ENCODE measurements around the gene C3orf52. TPM values are rescaled to one million over a fixed set of nuclear protein-coding genes. Genes with fewer than 3 reads are reported as not detected.
"Not testable (repeated sequence)": the region's sequence is repeated elsewhere in the genome, so short reads cannot be mapped to it uniquely, and the experiment has no call there.

The C3orf52 gene
- total RNA-seq, 1 experiment from 2014 or later = 0.52 TPM

DNA sequence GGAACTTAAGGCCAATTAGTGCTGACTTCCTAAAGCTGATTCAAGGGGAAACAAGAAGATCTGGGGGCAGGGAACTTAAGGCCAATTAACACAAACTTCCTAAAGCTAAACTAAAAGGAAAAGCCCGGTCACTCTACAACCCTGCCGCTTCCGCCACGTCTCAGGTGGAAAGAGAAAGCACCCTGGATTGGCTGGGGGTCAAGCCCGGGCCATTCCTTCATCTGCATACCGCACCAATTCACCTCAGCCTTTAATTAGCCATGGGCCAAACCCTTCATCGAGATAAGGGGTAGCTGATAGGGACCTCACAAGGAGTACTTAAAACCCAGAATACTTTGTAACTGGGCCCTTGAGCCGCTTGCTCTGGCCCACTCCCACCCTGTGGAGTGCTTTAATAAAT lies 37.3 kb upstream of the C3orf52 start:
- Histone ChIP-seq H3K4me3 (ENCODE audit: low read length) (no peak overlapping the region), H2AFZ (ENCODE audit: low read length) (no peak overlapping the region), H3K9ac (ENCODE audit: low read length) (no peak overlapping the region), H3K9me3 (ENCODE audit: low read length) (no peaks in the 10 kb centered on the region), H3K27ac (ENCODE audit: low read length) (no peak overlapping the region), H3K4me2 (ENCODE audit: low read depth, low read length, poor library complexity, severe bottlenecking) (no peak overlapping the region), H4K20me1 (ENCODE audit: insufficient read depth, low read depth, low read length) (no peaks in the 10 kb centered on the region), H3K36me3 (ENCODE audit: insufficient read depth, low read length) (no peaks in the 10 kb centered on the region), H3K79me2 (ENCODE audit: low read length) (no peaks in the 10 kb centered on the region), H3K9me2 (replicated peaks; ENCODE audit: insufficient read depth, low read length) (no peaks in the 10 kb centered on the region), H3K27me3 (ENCODE audit: low read length) (no peaks in the 10 kb centered on the region), H3K4me1 (ENCODE audit: low read length) (peaks cover 4% of the 10 kb centered on the region)
- DNase-seq = no peak

DNA sequence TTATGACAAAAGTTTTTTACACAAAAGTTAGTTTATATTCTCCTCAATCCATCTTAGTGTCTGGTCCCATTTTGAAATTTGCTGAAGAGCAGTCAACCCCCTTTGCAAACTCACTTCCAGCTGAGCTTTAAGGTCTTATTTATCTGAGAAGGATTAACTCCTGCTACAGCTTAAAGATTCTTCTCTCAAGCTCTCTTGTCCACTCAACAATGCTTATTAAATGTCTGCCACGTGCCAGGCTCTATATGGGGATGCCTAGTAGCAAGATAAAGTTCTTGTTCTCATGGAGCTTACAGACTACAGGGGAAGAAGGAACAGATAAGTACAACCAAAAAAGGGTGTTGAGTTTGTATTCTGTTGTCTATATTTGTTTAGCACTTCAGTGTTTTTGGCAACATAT lies 33.0 kb upstream of the C3orf52 start:
- H3K9me2 ChIP-seq (replicated peaks; ENCODE audit: insufficient read depth, low read length) = no peaks in the 10 kb centered on the region
- no peaks in the 10 kb centered on the region for H3K36me3 ChIP-seq (ENCODE audit: insufficient read depth, low read length)
- no peak overlapping the region for H3K4me3 ChIP-seq (ENCODE audit: low read length)
- H4K20me1 ChIP-seq (ENCODE audit: insufficient read depth, low read depth, low read length) = no peaks in the 10 kb centered on the region
- no peak for DNase-seq
- H3K4me1 ChIP-seq (ENCODE audit: low read length) = no peaks in the 10 kb centered on the region
- H3K9me3 ChIP-seq (ENCODE audit: low read length) = no peaks in the 10 kb centered on the region
- no peak overlapping the region for H3K9ac ChIP-seq (ENCODE audit: low read length)
- H3K79me2 ChIP-seq (ENCODE audit: low read length) = no peaks in the 10 kb centered on the region
- H3K4me2 ChIP-seq (ENCODE audit: low read depth, low read length, poor library complexity, severe bottlenecking) = no peak overlapping the region
- 0 out of 2 replicates have a peak, but pooled peaks cover 2% of the 10 kb centered on the region for H3K27me3 ChIP-seq (ENCODE audit: low read length)
- H2AFZ ChIP-seq (ENCODE audit: low read length) = no peak overlapping the region
- H3K27ac ChIP-seq (ENCODE audit: low read length) = no peak overlapping the region

DNA sequence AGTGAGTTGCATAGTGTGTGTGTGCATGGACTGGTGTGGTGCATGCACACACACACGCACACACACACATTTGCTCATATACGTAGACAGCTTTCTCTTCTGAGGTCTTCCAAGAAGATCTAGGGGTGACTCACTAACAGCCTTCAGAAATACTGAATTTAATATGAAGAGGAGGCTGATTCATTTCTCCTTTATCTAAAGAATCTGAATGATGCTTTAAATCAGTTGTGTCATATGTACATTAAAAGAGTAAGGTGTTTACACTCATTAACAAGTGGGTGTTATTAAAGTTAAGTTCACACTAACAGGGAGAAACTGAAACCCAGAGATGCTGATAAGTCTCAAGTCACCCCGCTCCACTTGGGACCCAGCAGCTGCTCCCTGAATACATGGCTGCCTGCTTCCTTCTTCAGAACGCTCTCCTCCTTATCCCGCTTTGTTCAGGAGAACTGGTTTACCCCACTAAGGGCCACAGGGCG lies 29.7 kb upstream of the C3orf52 start:
- H3K4me2 ChIP-seq (ENCODE audit: low read depth, low read length, poor library complexity, severe bottlenecking) = no peak overlapping the region
- no peak overlapping the region for H3K4me3 ChIP-seq (ENCODE audit: low read length)
- no peaks in the 10 kb centered on the region for H3K79me2 ChIP-seq (ENCODE audit: low read length)
- H3K27me3 ChIP-seq (ENCODE audit: low read length) = 0 out of 2 replicates have a peak, but pooled peaks cover 2% of the 10 kb centered on the region
- no peak for DNase-seq
- H3K27ac ChIP-seq (ENCODE audit: low read length) = no peak overlapping the region
- H3K4me1 ChIP-seq (ENCODE audit: low read length) = no peaks in the 10 kb centered on the region
- no peaks in the 10 kb centered on the region for H4K20me1 ChIP-seq (ENCODE audit: insufficient read depth, low read depth, low read length)
- no peaks in the 10 kb centered on the region for H3K9me2 ChIP-seq (replicated peaks; ENCODE audit: insufficient read depth, low read length)
- H3K9me3 ChIP-seq (ENCODE audit: low read length) = no peaks in the 10 kb centered on the region
- H3K9ac ChIP-seq (ENCODE audit: low read length) = no peak overlapping the region
- H3K36me3 ChIP-seq (ENCODE audit: insufficient read depth, low read length) = no peaks in the 10 kb centered on the region
- no peak overlapping the region for H2AFZ ChIP-seq (ENCODE audit: low read length)

DNA sequence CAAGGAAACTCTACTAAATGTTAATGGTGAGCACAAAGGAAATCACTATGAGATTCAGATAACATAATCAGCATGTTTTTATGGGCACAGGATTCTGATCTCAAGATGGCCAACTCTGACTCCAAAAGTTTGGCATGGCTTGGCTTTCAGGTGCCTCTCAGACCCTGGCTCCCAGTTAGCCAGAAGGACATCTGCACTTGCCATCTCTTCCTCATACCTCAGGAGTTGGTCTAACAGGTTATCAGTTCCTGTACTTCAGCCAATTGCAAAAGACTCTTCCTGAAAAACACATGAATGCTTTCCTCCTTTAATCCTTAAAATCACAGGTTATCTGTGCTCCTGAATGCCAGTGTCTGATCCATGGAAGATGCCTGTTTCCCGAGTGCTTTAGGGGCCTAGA lies 26.7 kb upstream of the C3orf52 start:
- Histone ChIP-seq H3K4me2 (ENCODE audit: low read depth, low read length, poor library complexity, severe bottlenecking) (no peak overlapping the region), H3K79me2 (ENCODE audit: low read length) (no peaks in the 10 kb centered on the region), H2AFZ (ENCODE audit: low read length) (no peak overlapping the region), H4K20me1 (ENCODE audit: insufficient read depth, low read depth, low read length) (no peaks in the 10 kb centered on the region), H3K36me3 (ENCODE audit: insufficient read depth, low read length) (no peaks in the 10 kb centered on the region), H3K9me2 (replicated peaks; ENCODE audit: insufficient read depth, low read length) (no peaks in the 10 kb centered on the region), H3K27me3 (ENCODE audit: low read length) (0 out of 2 replicates have a peak, but pooled peaks cover 2% of the 10 kb centered on the region), H3K9ac (ENCODE audit: low read length) (no peak overlapping the region), H3K9me3 (ENCODE audit: low read length) (no peaks in the 10 kb centered on the region), H3K27ac (ENCODE audit: low read length) (no peak overlapping the region), H3K4me3 (ENCODE audit: low read length) (no peak overlapping the region), H3K4me1 (ENCODE audit: low read length) (no peaks in the 10 kb centered on the region)
- DNase-seq = no peak

DNA sequence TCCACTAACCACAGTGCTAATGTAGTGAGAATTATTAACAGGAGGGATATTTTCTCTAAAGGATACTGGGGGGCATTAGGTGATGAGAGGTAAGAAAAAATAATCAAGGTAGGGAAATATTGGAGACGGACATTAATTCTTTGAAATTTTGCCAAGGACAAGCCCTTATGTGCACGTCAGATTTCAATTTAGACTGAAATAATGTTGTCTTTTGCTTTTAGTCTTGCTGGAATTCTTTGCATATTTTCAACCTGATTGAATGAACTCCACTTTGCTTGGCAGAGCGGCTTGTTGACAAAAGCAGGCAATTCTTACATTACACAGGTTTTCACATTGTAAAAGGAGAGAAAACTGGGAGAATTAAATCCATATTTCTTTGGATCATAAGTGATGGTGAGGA lies 25.0 kb upstream of the C3orf52 start:
- DNase-seq = no peak
- Histone ChIP-seq H3K4me3 (ENCODE audit: low read length) (no peak overlapping the region), H3K79me2 (ENCODE audit: low read length) (no peaks in the 10 kb centered on the region), H4K20me1 (ENCODE audit: insufficient read depth, low read depth, low read length) (no peaks in the 10 kb centered on the region), H3K9ac (ENCODE audit: low read length) (no peak overlapping the region), H3K27me3 (ENCODE audit: low read length) (0 out of 2 replicates have a peak, but pooled peaks cover 2% of the 10 kb centered on the region), H3K27ac (ENCODE audit: low read length) (no peak overlapping the region), H3K9me2 (replicated peaks; ENCODE audit: insufficient read depth, low read length) (no peaks in the 10 kb centered on the region), H3K9me3 (ENCODE audit: low read length) (no peaks in the 10 kb centered on the region), H2AFZ (ENCODE audit: low read length) (no peak overlapping the region), H3K4me2 (ENCODE audit: low read depth, low read length, poor library complexity, severe bottlenecking) (no peak overlapping the region), H3K4me1 (ENCODE audit: low read length) (no peaks in the 10 kb centered on the region), H3K36me3 (ENCODE audit: insufficient read depth, low read length) (no peaks in the 10 kb centered on the region)

DNA sequence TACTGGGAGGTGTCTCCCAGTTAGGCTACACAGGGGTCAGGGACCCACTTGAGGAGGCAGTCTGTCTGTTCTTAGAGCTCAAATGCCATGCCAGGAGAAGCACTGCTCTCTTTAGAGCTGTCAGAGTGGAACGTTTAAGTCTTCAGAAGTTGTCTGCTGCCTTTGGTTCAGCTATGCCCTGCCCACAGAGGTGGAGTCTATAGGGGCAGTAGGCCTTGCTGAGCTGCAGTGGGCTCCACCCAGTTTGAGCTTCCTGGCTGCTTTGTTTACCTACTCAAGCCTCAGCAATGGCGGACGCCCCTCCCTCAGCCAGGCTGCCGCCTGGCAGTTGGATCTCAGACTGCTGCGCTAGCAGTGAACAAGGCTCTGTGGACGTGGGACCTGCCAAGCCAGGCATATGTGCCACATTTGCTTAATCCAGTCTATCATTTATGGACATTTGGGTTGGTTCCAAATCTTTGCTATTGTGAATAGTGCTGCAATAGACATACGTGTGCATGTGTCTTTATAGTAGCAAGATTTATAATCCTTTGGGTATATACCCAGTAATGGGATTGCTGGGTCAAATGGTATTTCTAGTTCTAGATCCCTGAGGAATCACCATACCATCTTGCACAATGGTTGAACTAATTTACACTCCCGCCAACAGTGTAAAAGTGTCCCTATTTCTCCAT lies 13.7 kb upstream of the C3orf52 start:
- not testable (repeated sequence) for H3K27ac ChIP-seq (ENCODE audit: low read length); H3K9ac ChIP-seq (ENCODE audit: low read length); H3K4me3 ChIP-seq (ENCODE audit: low read length); H4K20me1 ChIP-seq (ENCODE audit: insufficient read depth, low read depth, low read length); H3K79me2 ChIP-seq (ENCODE audit: low read length); H3K9me3 ChIP-seq (ENCODE audit: low read length); H3K4me2 ChIP-seq (ENCODE audit: low read depth, low read length, poor library complexity, severe bottlenecking); H3K27me3 ChIP-seq (ENCODE audit: low read length); H2AFZ ChIP-seq (ENCODE audit: low read length); H3K9me2 ChIP-seq (replicated peaks; ENCODE audit: insufficient read depth, low read length); DNase-seq; H3K4me1 ChIP-seq (ENCODE audit: low read length); H3K36me3 ChIP-seq (ENCODE audit: insufficient read depth, low read length)

DNA sequence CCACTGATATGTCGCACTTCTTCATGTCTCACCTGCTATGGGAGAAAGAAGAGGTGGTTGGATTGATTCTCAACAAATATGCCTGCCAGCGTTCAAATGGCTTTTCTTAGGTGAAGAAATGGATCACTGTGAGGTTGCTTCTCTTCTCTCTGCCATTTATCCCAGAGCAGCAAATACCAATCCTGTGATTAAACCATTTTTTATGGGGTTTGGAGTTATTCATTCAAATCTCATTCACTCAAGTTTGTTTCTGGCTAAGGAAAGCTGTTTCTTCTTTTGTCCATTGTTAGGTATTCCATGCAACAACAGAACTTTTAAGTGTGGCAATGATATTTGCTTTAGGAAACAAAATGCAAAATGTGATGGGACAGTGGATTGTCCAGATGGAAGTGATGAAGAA lies 12.2 kb upstream of the C3orf52 start:
- H3K27ac ChIP-seq (ENCODE audit: low read length) = no peak overlapping the region
- no peaks in the 10 kb centered on the region for H3K36me3 ChIP-seq (ENCODE audit: insufficient read depth, low read length)
- peaks cover 3% of the 10 kb centered on the region; the same call in 1 of the 2 replicates for H3K4me1 ChIP-seq (ENCODE audit: low read length)
- no peaks in the 10 kb centered on the region for H3K79me2 ChIP-seq (ENCODE audit: low read length)
- no peak overlapping the region for H3K4me2 ChIP-seq (ENCODE audit: low read depth, low read length, poor library complexity, severe bottlenecking)
- no peak overlapping the region for H3K4me3 ChIP-seq (ENCODE audit: low read length)
- H3K9me2 ChIP-seq (replicated peaks; ENCODE audit: insufficient read depth, low read length) = no peaks in the 10 kb centered on the region
- no peaks in the 10 kb centered on the region for H3K27me3 ChIP-seq (ENCODE audit: low read length)
- no peak for DNase-seq
- H3K9ac ChIP-seq (ENCODE audit: low read length) = no peak overlapping the region
- H2AFZ ChIP-seq (ENCODE audit: low read length) = no peak overlapping the region
- H3K9me3 ChIP-seq (ENCODE audit: low read length) = no peaks in the 10 kb centered on the region
- no peaks in the 10 kb centered on the region for H4K20me1 ChIP-seq (ENCODE audit: insufficient read depth, low read depth, low read length)

DNA sequence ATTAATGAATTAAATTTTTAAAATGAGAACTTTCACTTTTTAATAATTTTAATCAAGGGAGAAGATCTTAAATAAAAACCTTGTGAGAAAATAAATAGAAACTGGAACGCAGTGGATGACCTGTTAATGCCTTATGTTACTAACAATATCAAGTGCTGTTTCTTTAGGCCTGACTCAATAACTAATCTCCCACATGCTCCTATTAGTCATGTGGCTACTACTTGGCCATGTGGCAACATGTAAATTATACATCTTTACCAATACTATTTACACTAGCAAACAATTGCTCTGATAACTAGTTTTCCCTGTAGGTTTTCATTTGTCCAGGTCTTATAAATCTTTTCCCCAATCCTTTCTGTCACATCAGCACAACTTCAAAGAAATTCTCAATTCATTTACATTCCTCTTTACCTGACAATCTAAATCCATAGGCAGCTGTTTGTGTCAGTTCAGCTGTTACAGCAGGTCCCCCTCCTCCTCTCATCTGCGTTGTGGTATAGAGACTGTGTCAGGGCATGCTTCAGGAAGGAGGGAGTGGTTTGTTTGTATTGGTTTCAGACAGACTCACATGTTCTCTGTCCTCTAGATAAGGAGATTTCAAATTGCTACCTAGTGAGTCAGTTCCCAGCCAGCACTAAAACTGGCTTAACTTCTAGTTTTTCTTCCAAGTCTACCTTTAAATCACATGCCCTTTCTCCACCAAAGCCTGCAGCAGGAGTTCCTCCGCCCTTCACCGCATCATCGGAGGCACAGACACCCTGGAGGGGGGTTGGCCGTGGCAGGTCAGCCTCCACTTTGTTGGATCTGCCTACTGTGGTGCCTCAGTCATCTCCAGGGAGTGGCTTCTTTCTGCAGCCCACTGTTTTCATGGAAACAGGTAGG lies 11.3 kb upstream of the C3orf52 start:
- H3K36me3 ChIP-seq (ENCODE audit: insufficient read depth, low read length) = no peaks in the 10 kb centered on the region
- no peaks in the 10 kb centered on the region for H3K79me2 ChIP-seq (ENCODE audit: low read length)
- no peak overlapping the region for H3K4me2 ChIP-seq (ENCODE audit: low read depth, low read length, poor library complexity, severe bottlenecking)
- no peak for DNase-seq
- H3K27me3 ChIP-seq (ENCODE audit: low read length) = no peaks in the 10 kb centered on the region
- no peak overlapping the region for H3K4me3 ChIP-seq (ENCODE audit: low read length)
- no peak overlapping the region for H2AFZ ChIP-seq (ENCODE audit: low read length)
- H3K9me2 ChIP-seq (replicated peaks; ENCODE audit: insufficient read depth, low read length) = no peaks in the 10 kb centered on the region
- no peak overlapping the region for H3K9ac ChIP-seq (ENCODE audit: low read length)
- H4K20me1 ChIP-seq (ENCODE audit: insufficient read depth, low read depth, low read length) = no peaks in the 10 kb centered on the region
- H3K9me3 ChIP-seq (ENCODE audit: low read length) = no peaks in the 10 kb centered on the region
- H3K4me1 ChIP-seq (ENCODE audit: low read length) = peaks cover 3% of the 10 kb centered on the region; the same call in 1 of the 2 replicates
- H3K27ac ChIP-seq (ENCODE audit: low read length) = no peak overlapping the region

Data from Karpas-422 (cell line).